Transverse colon (tissue), 3 donors: Measurements from ENCODE around the gene AP4E1.
"Not testable (repeated sequence)": the region's sequence is repeated elsewhere in the genome, so short reads cannot be mapped to it uniquely, and the experiment has no call there.

Experiments
- POLR2A ChIP-seq: fragments of 450-650 bp; IDR thresholded peaks from one replicate; pipeline ENCODE4 v1.6.1; 2016; ENCODE audit warnings: antibody characterized with exemption, mild to moderate bottlenecking, moderate library complexity
- TF ChIP-seq, protein P1 (sequence below), 5 experiments: fragments of 200-600 bp in 3 of 5; fragments of 450-650 bp in 2 of 5; sonication (generic) in 3 of 5; IDR thresholded peaks; 1 replicate in 2 of 5; 2 replicates in 3 of 5; pipeline ENCODE4 v1.5.1; 2016 to 2017; ENCODE audit warnings: antibody characterized with exemption in 5 of 5, inconsistent platforms in 3 of 5, mild to moderate bottlenecking in 2 of 5, moderate library complexity in 1 of 5

GRCh38 chr15:50919359-50919758 is 10.9 kb downstream of the AP4E1 start:
- TF ChIP-seq, protein P1, sequence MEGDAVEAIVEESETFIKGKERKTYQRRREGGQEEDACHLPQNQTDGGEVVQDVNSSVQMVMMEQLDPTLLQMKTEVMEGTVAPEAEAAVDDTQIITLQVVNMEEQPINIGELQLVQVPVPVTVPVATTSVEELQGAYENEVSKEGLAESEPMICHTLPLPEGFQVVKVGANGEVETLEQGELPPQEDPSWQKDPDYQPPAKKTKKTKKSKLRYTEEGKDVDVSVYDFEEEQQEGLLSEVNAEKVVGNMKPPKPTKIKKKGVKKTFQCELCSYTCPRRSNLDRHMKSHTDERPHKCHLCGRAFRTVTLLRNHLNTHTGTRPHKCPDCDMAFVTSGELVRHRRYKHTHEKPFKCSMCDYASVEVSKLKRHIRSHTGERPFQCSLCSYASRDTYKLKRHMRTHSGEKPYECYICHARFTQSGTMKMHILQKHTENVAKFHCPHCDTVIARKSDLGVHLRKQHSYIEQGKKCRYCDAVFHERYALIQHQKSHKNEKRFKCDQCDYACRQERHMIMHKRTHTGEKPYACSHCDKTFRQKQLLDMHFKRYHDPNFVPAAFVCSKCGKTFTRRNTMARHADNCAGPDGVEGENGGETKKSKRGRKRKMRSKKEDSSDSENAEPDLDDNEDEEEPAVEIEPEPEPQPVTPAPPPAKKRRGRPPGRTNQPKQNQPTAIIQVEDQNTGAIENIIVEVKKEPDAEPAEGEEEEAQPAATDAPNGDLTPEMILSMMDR (IDR thresholded peaks at IDR 0.05) = not testable (repeated sequence)
- TF ChIP-seq POLR2A = not testable (repeated sequence)
